Caco-2 (cell line): Measurements from ENCODE around the gene INTS6L. TPM values are rescaled to one million over a fixed set of nuclear protein-coding genes. Genes with fewer than 3 reads are reported as not detected.

Experiments used
- BruUV-seq: library from RNA; stranded (reverse); fragments of 400-500 nt; replicated peaks from 2 replicates; lab custom pipeline; 2021; lab: Mats Ljungman, UMichigan
- CTCF ChIA-PET: fragments of 300-600 bp; sonication (Branson Sonifier 250); formaldehyde crosslinking; loops from one replicate; lab custom pipeline; 2022; ENCODE audit warnings: antibody characterized with exemption; lab: Charles Lee
- POLR2A ChIA-PET: fragments of 300-600 bp; sonication (Branson Sonifier 250); formaldehyde crosslinking; loops from one replicate; lab custom pipeline; 2022; ENCODE audit warnings: antibody characterized with exemption; lab: Charles Lee
- DNase-seq, 2 experiments: peaks; one replicate each; pipeline versions ENCODE4 v3.0.0 to v3.0.0-alpha.2; 2020 to 2022
- H3K27me3 ChIP-seq: replicated peaks from 2 replicates; pipeline ENCODE4 v1.6.0; 2011; ENCODE audit warnings: low read length; ENCODE audit not compliant: control insufficient read depth, insufficient read depth
- H3K36me3 ChIP-seq: 2 replicates; pipeline ENCODE4 v1.5.1; 2011; ENCODE audit warnings: low read length; ENCODE audit not compliant: control insufficient read depth, insufficient read depth
- H3K4me1 ChIP-seq: fragments of 250-450 bp; sonication (Bioruptor Pico); 2 replicates; pipeline ENCODE4 v1.5.1; 2020; ENCODE audit warnings: mild to moderate bottlenecking
- H3K4me3 ChIP-seq: 2 replicates; pipeline ENCODE4 v1.5.1; 2011; ENCODE audit warnings: low read depth, mild to moderate bottlenecking, control low read depth, low read length
- H3K9me3 ChIP-seq: fragments of 250-450 bp; sonication (Bioruptor Pico); 2 replicates; pipeline ENCODE4 v1.5.1; 2020; ENCODE audit warnings: mild to moderate bottlenecking, moderate library complexity
- H3K27ac Mint-ChIP-seq: one replicate; pipeline ENCODE4 v1.8.0; 2022; ENCODE audit warnings: mixed read lengths; ENCODE audit not compliant: unreplicated experiment
- H3K27me3 Mint-ChIP-seq: one replicate; pipeline ENCODE4 v1.8.0; 2022; ENCODE audit warnings: mixed read lengths; ENCODE audit not compliant: insufficient read depth, unreplicated experiment
- H3K36me3 Mint-ChIP-seq: one replicate; pipeline ENCODE4 v1.8.0; 2022; ENCODE audit warnings: mild to moderate bottlenecking, mixed read lengths; ENCODE audit not compliant: insufficient read depth, unreplicated experiment
- H3K4me1 Mint-ChIP-seq: one replicate; pipeline ENCODE4 v1.8.0; 2022; ENCODE audit warnings: low read depth, mixed read lengths; ENCODE audit not compliant: unreplicated experiment
- H3K4me3 Mint-ChIP-seq: one replicate; pipeline ENCODE4 v1.8.0; 2022; ENCODE audit warnings: mild to moderate bottlenecking, moderate library complexity, mixed read lengths; ENCODE audit not compliant: unreplicated experiment
- H3K9me3 Mint-ChIP-seq: one replicate; pipeline ENCODE4 v1.8.0; 2022; ENCODE audit warnings: mixed read lengths; ENCODE audit not compliant: unreplicated experiment
- CTCF ChIP-seq, 2 experiments: fragments of 200-600 bp in 1 of 2; IDR thresholded peaks; 1 replicate in 1 of 2; 2 replicates in 1 of 2; pipeline versions ENCODE4 v1.5.1 to v1.8.0; 2011 to 2022; ENCODE audit warnings: antibody characterized with exemption in 1 of 2, control low read depth in 1 of 2, inconsistent platforms in 1 of 2, low read depth in 1 of 2, low read length in 1 of 2, mild to moderate bottlenecking in 1 of 2, moderate library complexity in 1 of 2; ENCODE audit not compliant: insufficient read depth in 1 of 2, severe bottlenecking in 1 of 2, unreplicated experiment in 1 of 2
- intact Hi-C: fragments of 100-400 bp; cut with micrococcal nuclease; formaldehyde crosslinking; loops from one replicate; pipeline ENCODE4 v1.10.0; 2022; ENCODE audit not compliant: unreplicated experiment
- total RNA-seq: library from RNA; stranded (reverse); gene quantifications from 2 replicates; pipeline ENCODE4 v1.2.3, GENCODE V29; 2022

The INTS6L gene
- total RNA-seq, 1 experiment from 2014 or later, result 0.61 TPM

- Mint-ChIP-seq H3K27ac (no peak overlapping the region), H3K36me3 (no peaks in the 10 kb centered on the region), H3K27me3 (peaks cover 16% of the 10 kb centered on the region), H3K4me3 (no peak overlapping the region), H3K9me3 (no peaks in the 10 kb centered on the region), H3K4me1 (no peaks in the 10 kb centered on the region)
- Histone ChIP-seq H3K4me3 (no peak overlapping the region), H3K4me1 (no peaks in the 10 kb centered on the region), H3K27me3 (no peaks in the 10 kb centered on the region), H3K9me3 (no peaks in the 10 kb centered on the region), H3K36me3 (no peaks in the 10 kb centered on the region)
- POLR2A ChIA-PET, result no interaction called here
- intact Hi-C loops, result no loop called here
- BruUV-seq, result no TSS peak
- no peak for TF ChIP-seq CTCF (IDR thresholded peaks at IDR 0.05; ENCODE audit: insufficient read depth in 1 of 2, low read depth in 1 of 2, low read length in 1 of 2, severe bottlenecking in 1 of 2, unreplicated experiment in 1 of 2)
- no peak for DNase-seq
- CTCF ChIA-PET, result no interaction called here
Observed at GRCh38 chrX:135530097-135530496, 9.6 kb downstream of the INTS6L start.

- DNase-seq, result no peak
- no TSS peak for BruUV-seq
- Histone ChIP-seq H3K4me3 (no peak overlapping the region), H3K4me1 (no peaks in the 10 kb centered on the region), H3K9me3 (no peaks in the 10 kb centered on the region), H3K27me3 (no peaks in the 10 kb centered on the region), H3K36me3 (no peaks in the 10 kb centered on the region)
- POLR2A ChIA-PET, result no interaction called here
- TF ChIP-seq CTCF (IDR thresholded peaks at IDR 0.05; ENCODE audit: insufficient read depth in 1 of 2, low read depth in 1 of 2, low read length in 1 of 2, severe bottlenecking in 1 of 2, unreplicated experiment in 1 of 2), result no peak
- Mint-ChIP-seq H3K27ac (no peak overlapping the region), H3K4me1 (no peaks in the 10 kb centered on the region), H3K27me3 (peaks cover 10% of the 10 kb centered on the region), H3K36me3 (no peaks in the 10 kb centered on the region), H3K9me3 (no peaks in the 10 kb centered on the region), H3K4me3 (no peak overlapping the region)
- intact Hi-C loops, result no loop called here
- CTCF ChIA-PET, result no interaction called here
Observed at GRCh38 chrX:135531813-135532212, 11.4 kb downstream of the INTS6L start.

- H3K9me3 ChIP-seq, result no peaks in the 10 kb centered on the region
- no peak for TF ChIP-seq CTCF (IDR thresholded peaks at IDR 0.05; ENCODE audit: insufficient read depth in 1 of 2, low read depth in 1 of 2, low read length in 1 of 2, severe bottlenecking in 1 of 2, unreplicated experiment in 1 of 2)
- no peaks in the 10 kb centered on the region for H3K4me1 Mint-ChIP-seq
- ChIA-PET POLR2A (no interaction called here), CTCF (no interaction called here)
- peaks cover 10% of the 10 kb centered on the region for H3K27me3 Mint-ChIP-seq
- intact Hi-C loops, result no loop called here
- no peaks in the 10 kb centered on the region for H3K36me3 ChIP-seq
- no peaks in the 10 kb centered on the region for H3K4me1 ChIP-seq
- BruUV-seq, result no TSS peak
- H3K27me3 ChIP-seq, result no peaks in the 10 kb centered on the region
- no peak overlapping the region for H3K4me3 ChIP-seq
- DNase-seq, result no peak
- H3K4me3 Mint-ChIP-seq, result no peak overlapping the region
- H3K36me3 Mint-ChIP-seq, result no peaks in the 10 kb centered on the region
- no peak overlapping the region for H3K27ac Mint-ChIP-seq
- no peaks in the 10 kb centered on the region for H3K9me3 Mint-ChIP-seq
Observed at GRCh38 chrX:135535077-135535940, 14.8 kb downstream of the INTS6L start.
